NB4 (cell line): ENCODE measurements around the gene TMPRSS3.

Experiments used
- MAX ChIP-seq: IDR thresholded peaks from 2 replicates; pipeline ENCODE4 v1.6.1; 2011; ENCODE audit warnings: low read depth, low read length
- POLR2A ChIP-seq: IDR thresholded peaks from 2 replicates; pipeline ENCODE4 v1.6.1; 2011; ENCODE audit warnings: mild to moderate bottlenecking; ENCODE audit not compliant: insufficient read length; ENCODE audit errors: extremely low read depth
- TF ChIP-seq, protein P1 (sequence below): IDR thresholded peaks from one replicate; pipeline ENCODE4 v1.5.1; 2012; ENCODE audit warnings: low read depth, low read length

DNA sequence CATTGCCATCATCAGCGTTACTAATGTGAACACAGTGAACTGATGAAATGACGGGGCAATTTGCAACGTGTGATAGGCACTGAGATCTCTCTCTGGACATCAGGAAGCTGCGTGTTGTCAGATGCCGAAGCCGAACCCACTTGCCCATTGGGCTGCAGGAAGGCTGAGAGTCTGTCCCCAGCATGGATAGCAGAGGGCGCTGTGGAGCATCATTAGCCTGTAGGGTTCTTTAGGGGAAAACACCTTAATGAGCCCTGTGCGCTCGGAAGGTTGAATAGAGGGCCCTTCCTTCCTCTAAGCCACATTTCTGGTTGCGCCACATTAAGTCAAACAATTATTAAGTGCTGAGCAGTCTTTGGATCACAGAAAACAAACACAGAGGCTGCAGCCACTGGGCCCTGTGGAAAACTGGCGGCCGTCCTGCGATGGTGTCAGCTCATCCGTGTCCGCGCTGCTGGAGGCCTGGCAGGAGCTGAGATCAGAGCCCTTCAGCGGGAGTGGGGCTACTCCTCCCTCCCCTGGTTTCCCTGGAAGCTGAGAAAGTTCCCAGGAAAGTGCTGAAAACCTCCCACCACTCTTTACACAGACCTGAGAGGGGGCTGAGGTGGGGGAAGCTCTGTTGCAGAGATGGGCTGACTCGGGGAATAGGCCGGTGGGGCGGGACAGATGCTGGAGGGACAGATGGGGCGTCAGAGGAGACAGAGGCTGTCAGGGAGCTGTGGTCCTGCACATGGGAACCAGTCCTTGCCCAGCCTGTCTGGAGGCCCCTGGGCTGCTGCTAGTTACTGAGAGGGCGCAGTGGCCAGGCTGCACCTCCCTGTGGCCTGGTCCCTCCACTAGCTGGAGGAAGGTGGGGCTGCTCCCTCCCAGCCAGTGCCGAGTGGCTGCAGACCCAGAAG, 57.8 kb downstream of the TMPRSS3 start:
- TF ChIP-seq, protein P1, sequence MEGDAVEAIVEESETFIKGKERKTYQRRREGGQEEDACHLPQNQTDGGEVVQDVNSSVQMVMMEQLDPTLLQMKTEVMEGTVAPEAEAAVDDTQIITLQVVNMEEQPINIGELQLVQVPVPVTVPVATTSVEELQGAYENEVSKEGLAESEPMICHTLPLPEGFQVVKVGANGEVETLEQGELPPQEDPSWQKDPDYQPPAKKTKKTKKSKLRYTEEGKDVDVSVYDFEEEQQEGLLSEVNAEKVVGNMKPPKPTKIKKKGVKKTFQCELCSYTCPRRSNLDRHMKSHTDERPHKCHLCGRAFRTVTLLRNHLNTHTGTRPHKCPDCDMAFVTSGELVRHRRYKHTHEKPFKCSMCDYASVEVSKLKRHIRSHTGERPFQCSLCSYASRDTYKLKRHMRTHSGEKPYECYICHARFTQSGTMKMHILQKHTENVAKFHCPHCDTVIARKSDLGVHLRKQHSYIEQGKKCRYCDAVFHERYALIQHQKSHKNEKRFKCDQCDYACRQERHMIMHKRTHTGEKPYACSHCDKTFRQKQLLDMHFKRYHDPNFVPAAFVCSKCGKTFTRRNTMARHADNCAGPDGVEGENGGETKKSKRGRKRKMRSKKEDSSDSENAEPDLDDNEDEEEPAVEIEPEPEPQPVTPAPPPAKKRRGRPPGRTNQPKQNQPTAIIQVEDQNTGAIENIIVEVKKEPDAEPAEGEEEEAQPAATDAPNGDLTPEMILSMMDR: peak; percentile 79
- TF ChIP-seq POLR2A: no peak
- no peak for TF ChIP-seq MAX
